Jurkat, Clone E6-1 (cell line): Measurements from ENCODE around the gene TDRD3.

Source experiments
- DNase-seq: peaks from one replicate; pipeline ENCODE4 v3.0.0-alpha.2; 2011; ENCODE audit warnings: low read depth, low spot score
- H3K4me3 ChIP-seq: 2 replicates; pipeline ENCODE4 v1.5.1; 2011; ENCODE audit warnings: mild to moderate bottlenecking, low read length, control low read depth, moderate library complexity

TDRD3 gene

GRCh38 chr13:60435762-60436374, 38.8 kb downstream of the TDRD3 start:
- H3K4me3 ChIP-seq, result no peak overlapping the region
- peak; percentile 18 for DNase-seq

DNA sequence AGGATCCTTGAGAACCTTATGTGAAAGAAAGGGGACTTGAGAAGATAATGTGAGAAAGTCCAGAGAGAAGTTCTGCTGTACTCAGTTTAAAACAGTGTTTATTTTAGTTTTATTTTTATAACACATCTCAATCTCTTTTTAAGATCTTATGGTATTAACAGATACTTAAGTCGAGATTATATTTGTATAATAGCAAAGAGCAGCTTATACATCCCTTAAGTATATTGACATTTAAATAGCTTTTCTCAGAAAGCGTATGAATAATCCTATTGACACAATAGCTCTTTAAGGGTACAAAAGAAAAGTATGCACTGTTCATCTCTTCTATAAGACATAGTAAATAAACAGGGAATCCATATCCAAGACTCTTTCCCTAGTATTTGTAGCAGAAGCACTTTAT, 42.2 kb downstream of the TDRD3 start:
- DNase-seq, result no peak
- H3K4me3 ChIP-seq, result no peak overlapping the region

- no peak overlapping the region for H3K4me3 ChIP-seq
- no peak for DNase-seq
These were observed 44.7 kb downstream of the TDRD3 start for GRCh38 chr13:60441761-60442160.

DNA sequence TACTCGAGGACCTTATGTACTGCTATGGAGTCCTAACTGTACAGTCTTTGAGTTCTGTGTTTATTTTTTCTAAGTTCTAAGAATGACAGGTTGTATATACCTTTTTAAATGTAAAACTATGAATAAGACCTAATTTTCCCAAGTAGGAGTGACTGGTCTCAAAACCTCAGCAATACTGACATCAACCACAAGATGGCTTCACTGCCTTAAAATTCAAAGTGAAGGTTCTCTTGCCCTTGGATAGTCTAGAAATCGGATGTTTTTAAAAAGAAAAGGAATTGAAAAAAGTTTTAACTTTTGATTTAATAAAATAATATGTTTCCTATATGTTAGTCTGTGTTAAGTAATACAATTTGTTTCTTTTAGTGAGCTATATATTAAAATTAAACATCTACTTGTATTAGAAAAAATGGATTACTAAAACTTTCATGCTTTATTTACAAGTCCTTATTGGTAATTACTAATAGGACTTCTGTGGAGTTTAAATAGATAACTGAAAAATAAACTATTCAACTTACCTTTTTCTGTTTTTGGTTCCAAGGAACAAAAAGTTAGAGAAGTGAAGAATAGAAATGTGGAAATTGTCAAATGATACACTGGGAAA, 52.0 kb downstream of the TDRD3 start:
- DNase-seq, result peak; percentile 46
- no peak overlapping the region for H3K4me3 ChIP-seq

DNA sequence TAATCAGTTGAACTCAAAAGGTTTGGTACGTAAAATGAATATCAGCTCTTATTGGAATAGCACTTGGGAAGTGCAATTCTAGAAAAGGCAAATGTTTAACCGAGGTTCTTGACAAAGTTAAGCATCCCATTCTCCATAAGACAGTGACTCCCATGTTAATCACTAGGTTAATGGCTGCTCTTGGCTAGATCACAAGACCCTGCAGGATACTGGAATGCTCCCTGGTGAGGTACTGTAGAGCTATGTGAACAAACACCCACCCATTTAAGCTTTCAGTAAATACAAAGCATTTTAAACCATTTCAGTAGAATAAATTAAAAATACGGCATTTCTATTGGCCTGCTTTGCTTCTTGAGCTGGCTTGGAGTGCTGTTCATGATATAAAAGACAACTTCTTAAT, 56.5 kb downstream of the TDRD3 start:
- no peak overlapping the region for H3K4me3 ChIP-seq
- no peak for DNase-seq

GRCh38 chr13:60454425-60454824, 57.4 kb downstream of the TDRD3 start:
- no peak for DNase-seq
- no peak overlapping the region for H3K4me3 ChIP-seq

DNA sequence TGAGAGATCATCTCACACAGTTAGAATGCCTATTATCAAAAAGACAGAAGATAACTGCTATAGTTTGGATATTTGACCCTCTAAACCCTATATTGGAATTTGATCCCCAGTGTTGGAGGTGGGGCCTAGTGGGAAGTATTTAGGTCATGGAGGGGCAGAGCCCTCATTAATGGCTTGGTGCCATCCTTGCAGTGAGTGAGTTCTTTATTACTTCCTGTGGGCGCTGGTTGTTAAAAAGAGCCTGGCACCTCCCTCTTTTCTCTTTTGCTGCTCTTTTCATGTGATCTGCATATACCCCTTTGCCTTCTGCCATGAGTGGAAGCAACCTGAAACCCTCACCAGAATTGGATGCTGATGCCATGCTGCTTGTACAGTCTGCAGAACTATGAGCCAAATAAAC, 66.8 kb downstream of the TDRD3 start:
- no peak for DNase-seq
- H3K4me3 ChIP-seq, result no peak overlapping the region

DNA sequence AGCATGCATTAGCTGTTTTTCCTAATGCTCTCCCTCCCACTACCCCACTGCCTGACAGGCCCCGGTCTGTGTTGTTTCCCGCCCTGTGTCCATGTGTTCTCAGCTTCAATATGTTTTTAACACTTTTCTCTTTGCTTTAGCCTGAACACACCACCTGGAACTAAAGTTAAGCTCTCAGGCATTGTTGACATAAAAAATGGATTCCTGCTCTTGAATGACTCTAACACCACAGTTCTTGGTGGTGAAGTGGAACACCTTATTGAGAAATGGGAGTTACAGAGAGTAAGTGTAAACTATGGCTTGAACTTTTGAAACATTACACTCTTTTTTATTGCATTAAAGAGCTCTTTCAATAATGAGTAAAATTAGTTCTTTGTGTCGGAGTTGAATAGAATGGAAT, 70.1 kb downstream of the TDRD3 start:
- no peak overlapping the region for H3K4me3 ChIP-seq
- DNase-seq, result no peak

- DNase-seq, result no peak
- H3K4me3 ChIP-seq, result no peak overlapping the region
These were observed 82.3 kb downstream of the TDRD3 start for GRCh38 chr13:60479273-60479672.

- no peak overlapping the region for H3K4me3 ChIP-seq
- DNase-seq, result no peak
These were observed 85.0 kb downstream of the TDRD3 start for GRCh38 chr13:60482012-60482411.

DNA sequence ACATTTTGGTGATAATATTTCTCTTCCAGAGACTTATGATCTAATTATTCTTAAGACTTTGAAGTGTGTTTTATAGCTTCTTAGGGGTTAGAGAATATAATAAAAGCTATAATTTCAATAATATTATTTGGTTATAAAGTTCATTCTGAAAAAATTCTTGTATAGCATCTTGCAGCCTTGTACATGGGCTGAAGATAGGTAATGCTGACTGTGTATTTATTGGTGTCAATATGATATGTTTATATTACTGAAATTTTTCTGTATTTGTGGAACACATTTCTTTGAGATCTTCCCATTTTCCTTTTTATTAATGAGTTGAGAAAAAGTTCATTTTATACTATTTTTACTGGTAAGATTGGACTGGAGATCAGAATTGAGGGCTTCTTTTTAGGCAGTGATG, 87.8 kb downstream of the TDRD3 start:
- no peak overlapping the region for H3K4me3 ChIP-seq
- DNase-seq, result no peak

GRCh38 chr13:60491531-60491930, 94.5 kb downstream of the TDRD3 start:
- no peak overlapping the region for H3K4me3 ChIP-seq

GRCh38 chr13:60492187-60492586, 95.2 kb downstream of the TDRD3 start:
- no peak for DNase-seq
- no peak overlapping the region for H3K4me3 ChIP-seq

More at GRCh38 chr13:60491531-60491930, 94.5 kb downstream of the TDRD3 start:
- no peak for DNase-seq

- no peak for DNase-seq
- no peak overlapping the region for H3K4me3 ChIP-seq
These were observed 97.3 kb downstream of the TDRD3 start for GRCh38 chr13:60494296-60494695.

DNA sequence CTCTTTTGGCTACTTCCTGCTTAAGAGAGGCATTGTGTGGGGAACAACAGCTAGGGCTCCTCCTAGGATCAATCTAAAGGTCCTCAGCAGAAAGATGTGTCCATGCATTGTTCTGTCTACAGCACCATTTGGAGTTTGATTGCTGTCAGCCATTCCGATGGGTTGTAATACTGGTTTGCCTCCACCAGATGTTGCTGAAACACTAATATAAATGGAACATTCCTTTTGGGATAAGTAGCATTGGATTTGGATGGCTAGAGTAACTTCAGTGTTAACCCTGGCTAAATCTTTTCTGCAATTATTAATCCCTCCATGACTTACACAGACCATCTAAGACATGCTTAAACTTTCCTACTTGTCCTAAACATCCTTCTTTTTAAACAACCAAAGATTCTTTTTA, 104.2 kb downstream of the TDRD3 start:
- no peak overlapping the region for H3K4me3 ChIP-seq
- no peak for DNase-seq

DNA sequence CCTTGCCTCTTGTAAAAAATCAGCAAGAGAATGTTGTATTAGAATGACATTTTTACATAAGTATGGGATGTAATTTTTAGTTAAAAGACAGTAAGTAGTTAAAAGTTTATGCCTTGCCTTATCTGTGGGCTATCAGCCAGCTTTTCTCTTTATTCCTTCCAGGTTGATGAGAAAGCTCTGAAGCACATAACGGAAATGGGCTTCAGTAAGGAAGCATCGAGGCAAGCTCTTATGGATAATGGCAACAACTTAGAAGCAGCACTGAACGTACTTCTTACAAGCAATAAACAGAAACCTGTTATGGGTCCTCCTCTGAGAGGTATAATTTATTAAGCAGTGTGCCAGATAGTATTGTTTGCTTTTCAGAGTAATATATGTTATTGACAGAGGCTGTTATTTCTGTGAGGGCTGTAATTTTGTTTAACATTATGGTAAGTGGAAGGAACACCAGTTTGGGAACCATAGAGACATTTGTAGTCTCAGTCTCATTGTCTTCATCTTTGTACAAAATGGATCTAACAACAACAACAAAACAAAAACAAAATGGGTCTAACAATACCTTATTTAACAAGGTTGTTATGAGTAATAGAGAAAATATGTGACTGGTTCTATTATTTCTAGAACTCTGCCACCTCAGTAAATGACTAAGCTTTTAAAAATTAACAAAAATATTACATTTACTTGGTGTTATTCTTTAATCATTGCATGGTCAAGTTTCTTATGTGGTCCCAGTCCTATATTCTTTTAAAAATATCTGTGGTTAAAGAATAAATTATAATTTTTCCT, 112.8 kb downstream of the TDRD3 start:
- no peak for DNase-seq
- H3K4me3 ChIP-seq, result no peak overlapping the region

DNA sequence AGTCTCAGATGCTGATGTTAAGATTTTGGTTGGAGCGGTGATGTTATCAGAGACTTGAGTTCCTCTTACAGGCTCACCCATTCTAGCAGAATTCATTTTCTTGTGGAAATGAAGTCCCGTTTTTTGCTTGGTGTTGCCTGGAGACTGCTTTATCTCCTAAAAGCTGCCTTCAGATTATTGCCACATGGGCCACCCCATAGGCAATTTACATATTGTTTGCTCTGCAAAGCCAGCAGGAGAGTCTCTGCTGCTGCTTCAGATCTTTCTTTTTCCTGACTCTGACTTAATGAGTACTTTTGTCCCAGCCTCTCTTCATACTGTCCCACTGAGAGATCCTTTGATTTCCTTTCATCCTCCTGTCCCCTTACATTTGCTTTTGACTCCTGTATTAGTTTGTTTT, 114.6 kb downstream of the TDRD3 start:
- no peak for DNase-seq
- no peak overlapping the region for H3K4me3 ChIP-seq

- no peak for DNase-seq
- no peak overlapping the region for H3K4me3 ChIP-seq
These were observed 117.9 kb downstream of the TDRD3 start for GRCh38 chr13:60514891-60515290.

DNA sequence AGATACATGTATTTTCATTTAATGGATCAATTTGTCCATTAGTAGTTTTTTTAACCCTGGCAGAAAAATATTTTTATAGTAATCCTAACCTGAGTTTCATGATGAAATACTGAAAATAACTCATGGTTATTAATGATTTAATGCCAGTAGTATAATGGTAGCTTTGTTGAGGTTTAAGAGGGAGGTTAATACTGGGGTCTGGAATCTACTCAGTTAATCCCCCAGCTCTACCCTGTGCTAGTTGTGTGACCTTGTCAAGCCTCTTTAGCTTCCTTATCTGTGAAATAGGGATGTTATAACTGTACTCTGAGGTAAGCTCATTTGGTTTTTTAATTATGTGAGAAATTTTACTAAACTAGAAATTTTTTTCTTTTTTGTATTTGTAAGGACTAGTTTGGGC, 122.5 kb downstream of the TDRD3 start:
- DNase-seq, result no peak
- no peak overlapping the region for H3K4me3 ChIP-seq

DNA sequence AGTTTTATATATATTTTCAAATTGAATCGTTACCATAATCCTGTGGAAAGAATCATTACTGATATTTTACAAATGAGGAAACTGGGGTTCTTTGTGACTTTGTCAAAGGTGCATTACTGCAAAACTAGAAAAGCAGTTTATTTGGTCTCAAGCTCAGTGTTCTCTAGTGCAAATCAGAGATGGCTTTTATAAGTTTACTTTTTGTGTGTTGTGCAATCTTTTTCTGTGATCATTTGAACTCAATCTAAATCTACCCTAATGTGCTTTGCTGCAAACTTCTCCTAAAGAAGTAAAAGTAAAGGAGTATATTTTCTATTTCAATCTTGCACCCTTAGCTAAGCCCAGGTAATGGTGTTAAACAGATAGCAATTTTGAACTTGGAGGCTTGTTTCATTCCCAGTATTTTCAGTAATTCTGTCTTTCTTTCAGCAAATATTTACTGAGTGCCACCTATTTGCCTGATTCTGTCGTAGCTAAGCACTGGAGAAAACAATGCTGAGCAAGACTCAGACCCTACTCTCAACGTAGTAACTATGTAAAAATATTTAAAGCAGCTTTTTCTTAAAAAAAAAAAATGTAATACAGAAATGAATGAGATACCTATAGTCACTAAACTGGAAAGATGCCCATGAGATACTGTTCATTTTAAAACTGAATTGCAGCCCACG, 124.0 kb downstream of the TDRD3 start:
- DNase-seq, result no peak
- no peak overlapping the region for H3K4me3 ChIP-seq
